BLaER1 (cell line): Measurements from ENCODE around the gene CA10.

Experiments
- H3K27ac ChIP-seq: shearing (Covaris generic); formaldehyde crosslinking; 2 replicates; pipeline ENCODE4 v1.8.1; 2022
- H3K27me3 ChIP-seq: shearing (Covaris generic); formaldehyde crosslinking; 2 replicates; pipeline ENCODE4 v1.8.1; 2022
- H3K36me3 ChIP-seq: shearing (Covaris generic); formaldehyde crosslinking; 2 replicates; pipeline ENCODE4 v1.8.1; 2022
- H3K4me1 ChIP-seq: shearing (Covaris generic); formaldehyde crosslinking; 2 replicates; pipeline ENCODE4 v1.8.1; 2022
- H3K4me2 ChIP-seq: shearing (Covaris generic); formaldehyde crosslinking; 2 replicates; pipeline ENCODE4 v1.8.1; 2022
- H3K4me3 ChIP-seq: shearing (Covaris generic); formaldehyde crosslinking; 2 replicates; pipeline ENCODE4 v1.8.1; 2022
- H3K9ac ChIP-seq: shearing (Covaris generic); formaldehyde crosslinking; 2 replicates; pipeline ENCODE4 v1.8.1; 2022
- H3K9me3 ChIP-seq: shearing (Covaris generic); formaldehyde crosslinking; 2 replicates; pipeline ENCODE4 v1.8.1; 2022
- H4K20me1 ChIP-seq: shearing (Covaris generic); formaldehyde crosslinking; 2 replicates; pipeline ENCODE4 v1.8.1; 2022
- Cebpa-rat ChIP-seq: shearing (Covaris generic); IDR thresholded peaks from 2 replicates; pipeline ENCODE4 v1.8.1; 2022

Gene CA10

DNA sequence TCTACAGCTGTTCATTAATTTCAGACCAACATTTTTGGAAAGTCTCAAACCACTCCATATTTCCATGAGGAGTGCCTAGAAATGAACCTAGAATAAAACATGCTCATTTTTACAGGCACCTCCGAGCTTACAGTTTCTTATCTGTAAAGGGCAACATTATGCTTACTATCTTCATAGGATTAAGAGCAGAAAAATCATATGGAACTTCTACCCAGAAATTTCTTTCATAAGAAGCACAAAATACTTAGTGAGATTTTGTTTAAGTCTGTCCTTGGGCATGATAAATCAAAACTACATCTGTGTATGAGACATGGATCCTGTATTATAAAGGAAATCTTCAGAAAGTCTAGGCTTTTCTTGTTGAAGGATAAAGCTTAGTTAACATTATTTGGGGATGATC, 187.4 kb downstream of the CA10 start:
- H3K36me3 ChIP-seq: no peaks in the 10 kb centered on the region
- TF ChIP-seq Cebpa-rat: no peak
- no peak overlapping the region for H3K27ac ChIP-seq
- no peaks in the 10 kb centered on the region for H3K4me1 ChIP-seq
- H3K9me3 ChIP-seq: no peaks in the 10 kb centered on the region
- H3K27me3 ChIP-seq: no peaks in the 10 kb centered on the region
- no peak overlapping the region for H3K4me3 ChIP-seq
- H4K20me1 ChIP-seq: no peaks in the 10 kb centered on the region
- H3K4me2 ChIP-seq: no peak overlapping the region
- H3K9ac ChIP-seq: no peak overlapping the region

DNA sequence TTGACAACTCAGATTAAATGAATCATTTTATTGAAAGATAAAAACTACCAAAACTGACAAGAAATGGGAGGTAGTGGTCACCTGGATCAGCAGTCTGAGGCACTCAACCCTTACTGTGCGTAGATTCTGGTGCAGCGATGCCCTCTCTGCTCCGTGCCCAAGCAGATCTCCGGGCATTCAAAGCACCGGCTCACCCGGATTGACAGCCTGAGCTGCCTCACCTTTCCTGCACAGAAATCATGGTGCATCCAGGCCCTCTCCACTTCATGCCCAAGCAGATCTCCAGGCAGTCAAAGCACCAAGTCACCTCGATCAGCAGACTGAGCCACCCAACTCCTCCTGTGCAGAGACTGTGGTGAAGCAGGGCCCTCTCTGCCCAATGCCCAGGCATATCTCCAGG, 196.8 kb downstream of the CA10 start:
- H3K4me2 ChIP-seq: no peak overlapping the region
- H3K4me3 ChIP-seq: no peak overlapping the region
- H4K20me1 ChIP-seq: no peaks in the 10 kb centered on the region
- TF ChIP-seq Cebpa-rat: no peak
- H3K36me3 ChIP-seq: no peaks in the 10 kb centered on the region
- peaks cover 21% of the 10 kb centered on the region for H3K9me3 ChIP-seq
- no peaks in the 10 kb centered on the region for H3K4me1 ChIP-seq
- no peak overlapping the region for H3K9ac ChIP-seq
- H3K27me3 ChIP-seq: no peaks in the 10 kb centered on the region
- no peak overlapping the region for H3K27ac ChIP-seq

DNA sequence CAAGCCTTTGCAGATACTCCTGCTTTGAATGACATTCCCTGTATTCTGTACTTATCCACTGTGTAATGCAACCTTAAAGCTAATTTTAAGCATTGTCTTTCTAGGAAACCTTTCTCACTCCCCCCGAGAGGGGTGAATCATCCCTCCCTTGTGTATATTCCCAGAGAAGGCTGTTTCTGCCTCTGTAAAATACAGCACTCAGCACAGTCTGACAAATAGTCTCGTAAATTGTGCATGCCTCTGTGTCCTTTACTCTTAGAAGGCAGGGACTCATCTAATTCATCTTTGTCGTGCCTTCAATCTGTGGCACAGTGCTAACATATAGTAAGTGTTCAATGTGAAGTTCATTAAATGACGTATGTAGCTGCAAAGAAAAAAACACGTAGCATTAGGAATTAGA, 200.7 kb downstream of the CA10 start:
- H3K36me3 ChIP-seq: no peaks in the 10 kb centered on the region
- H3K9ac ChIP-seq: no peak overlapping the region
- no peak overlapping the region for H3K4me2 ChIP-seq
- no peak overlapping the region for H3K27ac ChIP-seq
- no peaks in the 10 kb centered on the region for H3K4me1 ChIP-seq
- no peaks in the 10 kb centered on the region for H3K27me3 ChIP-seq
- no peaks in the 10 kb centered on the region for H4K20me1 ChIP-seq
- H3K9me3 ChIP-seq: peaks cover 19% of the 10 kb centered on the region
- no peak for TF ChIP-seq Cebpa-rat
- H3K4me3 ChIP-seq: no peak overlapping the region

DNA sequence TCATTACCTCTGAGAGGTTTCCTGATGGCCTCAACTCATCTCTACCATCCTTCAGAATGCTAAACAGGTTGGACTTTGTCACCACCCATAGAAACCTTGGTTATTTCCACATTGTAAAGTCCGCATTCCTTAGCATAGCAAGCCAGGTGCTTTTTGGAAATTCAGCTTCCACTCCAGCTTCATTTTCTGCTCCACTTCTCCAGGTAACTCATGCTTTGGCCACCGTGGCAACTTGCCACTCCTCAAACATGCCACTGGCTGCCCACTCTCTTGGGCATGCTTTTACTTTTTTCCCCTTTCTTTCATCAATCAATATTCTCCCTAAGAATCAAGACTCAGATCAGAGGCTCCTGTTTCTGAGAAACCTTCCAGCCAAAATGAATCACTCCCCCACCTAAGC, 203.3 kb downstream of the CA10 start:
- H3K27ac ChIP-seq: no peak overlapping the region
- H3K4me1 ChIP-seq: no peaks in the 10 kb centered on the region
- H4K20me1 ChIP-seq: no peaks in the 10 kb centered on the region
- H3K9me3 ChIP-seq: no peaks in the 10 kb centered on the region
- no peaks in the 10 kb centered on the region for H3K27me3 ChIP-seq
- H3K9ac ChIP-seq: no peak overlapping the region
- H3K4me3 ChIP-seq: no peak overlapping the region
- no peak overlapping the region for H3K4me2 ChIP-seq
- H3K36me3 ChIP-seq: no peaks in the 10 kb centered on the region
- TF ChIP-seq Cebpa-rat: no peak

DNA sequence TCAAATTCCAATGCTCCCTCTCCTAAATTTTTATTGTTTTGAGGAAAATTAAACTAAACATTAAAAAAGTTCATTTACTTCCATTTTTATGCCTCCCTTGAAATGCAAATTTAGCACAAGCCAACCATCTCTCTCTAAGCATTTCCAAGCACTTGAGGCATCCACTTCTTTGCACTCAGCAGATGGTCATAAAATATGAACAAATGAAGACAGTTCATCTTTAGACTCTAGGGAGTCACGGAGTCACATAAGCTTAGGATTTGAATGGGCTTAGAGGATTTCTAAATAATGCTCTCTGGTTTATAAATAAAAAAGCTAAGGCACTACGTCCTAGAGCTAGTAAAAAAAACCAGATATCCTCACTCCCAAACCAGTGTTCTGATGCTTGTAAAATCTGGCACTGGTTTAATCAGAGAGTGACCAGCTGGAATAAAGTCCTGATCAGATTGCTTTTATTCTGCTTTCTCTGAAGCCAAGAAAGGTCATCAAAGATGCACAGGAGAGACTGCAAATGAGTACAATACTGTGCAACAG, 204.2 kb downstream of the CA10 start:
- H3K4me3 ChIP-seq: no peak overlapping the region
- no peaks in the 10 kb centered on the region for H4K20me1 ChIP-seq
- no peak overlapping the region for H3K4me2 ChIP-seq
- no peak overlapping the region for H3K27ac ChIP-seq
- H3K9me3 ChIP-seq: no peaks in the 10 kb centered on the region
- no peaks in the 10 kb centered on the region for H3K4me1 ChIP-seq
- TF ChIP-seq Cebpa-rat: no peak
- H3K9ac ChIP-seq: no peak overlapping the region
- H3K36me3 ChIP-seq: no peaks in the 10 kb centered on the region
- H3K27me3 ChIP-seq: no peaks in the 10 kb centered on the region

DNA sequence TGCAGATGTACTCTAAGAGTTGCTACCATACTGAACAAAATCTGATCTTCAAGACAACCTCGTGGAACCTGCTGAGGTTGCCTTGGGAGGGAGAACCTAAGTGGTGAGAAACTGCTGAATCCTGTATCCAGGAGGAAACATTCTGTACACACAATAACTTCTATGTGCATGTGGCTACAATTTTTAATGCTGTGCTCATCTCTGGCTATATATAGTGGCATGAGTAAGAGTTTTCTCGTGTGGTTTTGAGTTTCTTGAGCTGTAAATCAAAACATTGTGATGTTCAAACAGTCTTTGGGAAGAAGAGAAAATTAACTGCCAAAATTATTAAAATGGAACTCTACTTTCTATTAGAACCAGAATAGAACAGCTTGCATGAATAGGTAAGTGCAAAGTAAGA, 206.8 kb downstream of the CA10 start:
- Histone ChIP-seq H4K20me1 (no peaks in the 10 kb centered on the region), H3K4me3 (no peak overlapping the region), H3K36me3 (no peaks in the 10 kb centered on the region), H3K9ac (no peak overlapping the region), H3K4me2 (no peak overlapping the region), H3K27ac (no peak overlapping the region), H3K4me1 (no peaks in the 10 kb centered on the region), H3K27me3 (no peaks in the 10 kb centered on the region), H3K9me3 (no peaks in the 10 kb centered on the region)
- TF ChIP-seq Cebpa-rat: no peak

DNA sequence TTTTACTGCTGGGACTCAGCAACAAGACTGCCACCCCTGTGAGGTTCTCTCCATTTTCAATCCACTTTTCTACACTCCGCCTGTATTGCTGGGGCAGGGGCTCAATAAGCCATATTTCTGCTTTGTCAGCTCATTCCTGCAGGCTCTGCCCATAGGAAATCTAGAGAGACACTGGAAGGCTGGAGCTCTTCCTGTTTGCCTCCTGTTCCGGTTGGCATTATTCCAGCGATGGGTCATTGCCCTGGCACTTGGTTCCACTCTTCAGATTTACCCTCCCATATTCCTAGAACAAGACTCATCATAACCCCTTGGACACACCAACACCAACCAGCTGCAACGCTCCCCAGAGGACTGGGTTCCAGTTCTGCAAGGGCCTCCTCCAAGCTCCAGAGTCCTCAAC, 210.4 kb downstream of the CA10 start:
- Histone ChIP-seq H3K4me1 (no peaks in the 10 kb centered on the region), H3K9me3 (no peaks in the 10 kb centered on the region), H3K9ac (no peak overlapping the region), H3K36me3 (no peaks in the 10 kb centered on the region), H3K27me3 (no peaks in the 10 kb centered on the region), H3K4me3 (no peak overlapping the region), H4K20me1 (no peaks in the 10 kb centered on the region), H3K4me2 (no peak overlapping the region), H3K27ac (no peak overlapping the region)
- TF ChIP-seq Cebpa-rat: no peak

DNA sequence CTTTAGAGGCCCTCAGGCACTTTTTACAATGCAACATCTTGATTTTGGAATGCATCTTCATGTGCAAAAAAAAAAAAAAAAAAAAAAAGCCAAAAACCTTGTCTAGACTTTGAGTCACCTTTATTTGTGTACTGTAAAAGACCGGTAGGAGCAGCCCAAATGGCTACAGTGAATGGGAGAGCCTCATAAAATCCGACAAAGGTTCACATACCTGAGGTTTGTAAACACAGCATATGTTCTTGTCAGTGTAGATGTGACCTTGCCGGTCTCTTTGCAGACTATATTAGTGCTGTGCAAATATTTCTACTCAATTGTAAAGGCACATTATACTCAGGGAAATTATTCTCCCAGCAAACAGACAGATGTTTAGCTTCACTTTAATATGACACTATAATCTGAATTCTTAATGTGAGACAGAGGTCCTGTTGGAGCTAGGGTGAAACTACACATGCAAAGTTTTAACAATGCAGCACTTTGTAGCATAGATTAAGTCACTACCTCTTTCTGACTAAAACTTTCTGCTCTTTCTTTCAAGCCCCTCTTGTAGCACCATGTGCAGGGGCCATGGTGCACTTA, 211.3 kb downstream of the CA10 start:
- H3K9me3 ChIP-seq: no peaks in the 10 kb centered on the region
- no peak for TF ChIP-seq Cebpa-rat
- H3K36me3 ChIP-seq: no peaks in the 10 kb centered on the region

DNA sequence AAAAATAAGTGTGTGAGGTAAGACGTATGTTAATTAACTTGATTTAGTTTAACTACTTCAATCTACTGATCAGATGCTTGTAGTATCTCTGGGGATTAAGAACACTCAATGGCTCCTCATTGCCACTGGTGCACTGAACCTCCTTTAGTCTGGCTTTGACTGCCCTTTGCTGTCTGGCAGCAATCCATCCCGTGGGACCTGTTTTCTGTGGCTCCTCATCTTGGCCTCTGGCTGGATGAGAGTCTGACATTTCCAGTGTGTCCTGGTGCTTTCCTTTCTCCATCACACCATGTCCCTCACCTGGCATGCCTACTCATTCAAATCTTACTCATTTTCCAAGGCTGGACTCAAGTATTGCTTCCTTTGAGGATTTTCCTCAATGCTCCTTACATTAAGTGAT, 212.2 kb downstream of the CA10 start:
- Histone ChIP-seq H3K27me3 (no peaks in the 10 kb centered on the region), H3K36me3 (no peaks in the 10 kb centered on the region), H3K9me3 (no peaks in the 10 kb centered on the region), H3K9ac (no peak overlapping the region), H3K4me1 (no peaks in the 10 kb centered on the region), H3K27ac (no peak overlapping the region), H3K4me3 (no peak overlapping the region), H3K4me2 (no peak overlapping the region), H4K20me1 (no peaks in the 10 kb centered on the region)
- TF ChIP-seq Cebpa-rat: no peak

More for the DNA sequence above, 211.3 kb downstream of the CA10 start:
- H3K9ac ChIP-seq: no peak overlapping the region
- no peaks in the 10 kb centered on the region for H4K20me1 ChIP-seq
- no peaks in the 10 kb centered on the region for H3K27me3 ChIP-seq
- H3K4me3 ChIP-seq: no peak overlapping the region
- no peaks in the 10 kb centered on the region for H3K4me1 ChIP-seq
- H3K27ac ChIP-seq: no peak overlapping the region
- no peak overlapping the region for H3K4me2 ChIP-seq

DNA sequence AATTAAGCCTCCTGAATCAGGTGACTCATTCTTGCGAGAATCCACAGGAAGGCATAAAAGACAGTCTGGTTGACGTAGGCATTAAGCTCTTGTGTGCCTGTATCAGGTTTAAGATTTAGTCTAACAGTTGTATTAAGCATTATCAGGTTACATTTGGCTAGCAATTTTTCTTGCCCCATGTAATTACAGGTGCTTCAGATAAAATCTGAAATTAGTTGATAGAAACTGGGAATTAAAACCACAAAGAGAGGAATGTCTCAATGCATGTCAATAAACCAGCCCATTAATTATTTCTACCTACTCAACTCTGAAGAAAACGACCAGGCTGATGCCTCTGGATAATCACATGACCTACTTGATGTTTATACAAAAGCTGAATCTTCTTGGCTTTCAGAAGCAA, 217.2 kb downstream of the CA10 start:
- no peak overlapping the region for H3K4me3 ChIP-seq
- no peaks in the 10 kb centered on the region for H3K27me3 ChIP-seq
- no peak overlapping the region for H3K9ac ChIP-seq
- no peak overlapping the region for H3K4me2 ChIP-seq
- TF ChIP-seq Cebpa-rat: no peak
- H3K9me3 ChIP-seq: no peaks in the 10 kb centered on the region
- H4K20me1 ChIP-seq: no peaks in the 10 kb centered on the region
- H3K27ac ChIP-seq: no peak overlapping the region
- H3K4me1 ChIP-seq: no peaks in the 10 kb centered on the region
- H3K36me3 ChIP-seq: no peaks in the 10 kb centered on the region

DNA sequence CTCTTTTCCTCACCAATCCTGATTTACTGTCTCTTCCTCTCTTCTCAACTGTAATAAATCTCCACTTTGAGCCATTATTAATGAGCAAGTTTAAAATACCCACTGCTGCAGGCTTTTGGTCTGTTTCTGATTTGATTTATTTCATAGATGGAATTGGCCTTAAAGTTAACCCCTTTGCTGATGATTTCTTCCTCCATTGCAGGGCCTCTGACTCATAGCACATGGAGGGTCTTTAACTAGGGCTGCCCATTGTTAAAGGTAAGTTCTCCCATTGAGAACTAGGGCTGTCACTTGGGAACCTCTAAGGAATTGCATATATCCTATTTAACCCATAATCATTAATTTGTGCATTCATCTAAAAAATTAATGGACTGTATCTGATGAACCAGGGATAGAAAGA, 221.2 kb downstream of the CA10 start:
- no peaks in the 10 kb centered on the region for H3K36me3 ChIP-seq
- no peak overlapping the region for H3K9ac ChIP-seq
- H3K4me3 ChIP-seq: no peak overlapping the region
- H3K4me1 ChIP-seq: no peaks in the 10 kb centered on the region
- no peak overlapping the region for H3K4me2 ChIP-seq
- no peaks in the 10 kb centered on the region for H3K27me3 ChIP-seq
- TF ChIP-seq Cebpa-rat: no peak
- no peaks in the 10 kb centered on the region for H4K20me1 ChIP-seq
- no peak overlapping the region for H3K27ac ChIP-seq
- H3K9me3 ChIP-seq: no peaks in the 10 kb centered on the region
